Activated B cell treated with CpG ODN at 0.5 μM for 24 hours (primary cell): ENCODE measurements around the gene SLC6A17. TPM values are rescaled to one million over a fixed set of nuclear protein-coding genes. Genes with fewer than 3 reads are reported as not detected.

ENCODE experiments used
- ATAC-seq: fragments of 200-7000 bp; cut with Tn5 transposase; one replicate; pipeline ENCODE4 v1.10.0; 2021; ENCODE audit warnings: low read depth, mild to moderate bottlenecking, moderate library complexity
- CTCF ChIA-PET: fragments of 350-600 bp; sonication (Branson Sonifier 250); formaldehyde crosslinking; loops from one replicate; lab custom pipeline; 2021; ENCODE audit warnings: antibody characterized with exemption; lab: Charles Lee
- POLR2A ChIA-PET: fragments of 350-600 bp; sonication (Branson Sonifier 250); formaldehyde crosslinking; loops from one replicate; lab custom pipeline; 2021; ENCODE audit warnings: antibody characterized with exemption; lab: Charles Lee
- DNase-seq: peaks from one replicate; pipeline ENCODE4 v3.0.0; 2022
- H3K27ac Mint-ChIP-seq: one replicate; pipeline ENCODE4 v1.8.0; 2020; ENCODE audit warnings: mixed read lengths
- H3K27me3 Mint-ChIP-seq: one replicate; pipeline ENCODE4 v1.8.0; 2021; ENCODE audit warnings: mixed read lengths
- H3K36me3 Mint-ChIP-seq: one replicate; pipeline ENCODE4 v1.8.0; 2021; ENCODE audit warnings: low read depth, mixed read lengths
- H3K4me1 Mint-ChIP-seq: one replicate; pipeline ENCODE4 v1.8.0; 2021; ENCODE audit warnings: mixed read lengths
- H3K4me3 Mint-ChIP-seq: one replicate; pipeline ENCODE4 v1.8.0; 2020; ENCODE audit warnings: mild to moderate bottlenecking, mixed read lengths
- H3K9me3 Mint-ChIP-seq: one replicate; pipeline ENCODE4 v1.8.0; 2020; ENCODE audit warnings: mixed read lengths
- intact Hi-C: fragments of 100-400 bp; cut with micrococcal nuclease; formaldehyde crosslinking; loops from one replicate; pipeline ENCODE4 v1.15.1; 2024
- total RNA-seq: library from RNA; stranded (reverse); gene quantifications from 2 replicates; pipeline ENCODE4 v1.2.3, GENCODE V29; 2022
- TF ChIP-seq, protein P1 (sequence below): fragments of 200-600 bp; IDR thresholded peaks from one replicate; pipeline ENCODE4 v1.8.0; 2022; ENCODE audit warnings: antibody characterized with exemption, mild to moderate bottlenecking

Gene SLC6A17
- total RNA-seq, 1 donor from 2014 or later: not detected

DNA sequence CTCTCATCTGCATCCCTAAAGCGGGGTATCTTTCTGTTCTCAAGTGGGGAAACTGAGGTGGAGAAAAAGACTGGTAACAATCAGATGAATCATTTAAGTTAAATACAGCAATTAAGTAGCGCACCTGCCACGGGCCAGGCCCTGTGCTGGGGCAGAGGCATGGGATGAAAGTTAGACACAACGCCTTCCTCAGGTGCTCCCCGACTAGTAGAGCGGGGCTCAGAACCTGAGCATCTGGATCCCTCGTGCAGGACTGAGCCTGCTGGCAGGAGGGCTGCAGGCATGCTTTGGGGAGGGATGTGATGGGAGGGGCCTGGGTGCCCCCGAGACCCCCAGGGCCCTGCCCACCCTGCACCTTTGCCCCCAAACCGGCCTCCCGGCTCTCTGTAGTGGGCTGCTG, 44.9 kb downstream of the SLC6A17 start:
- intact Hi-C loops: loop anchor here (5.0 kb wide), 1 partner anchor 422 kb away; no protein-coding TSS in a partner anchor
- Mint-ChIP-seq H3K36me3 (no peaks in the 10 kb centered on the region), H3K4me1 (peaks cover 3% of the 10 kb centered on the region), H3K27ac (no peak overlapping the region), H3K4me3 (no peak overlapping the region), H3K9me3 (no peaks in the 10 kb centered on the region), H3K27me3 (no peaks in the 10 kb centered on the region)
- TF ChIP-seq, protein P1, sequence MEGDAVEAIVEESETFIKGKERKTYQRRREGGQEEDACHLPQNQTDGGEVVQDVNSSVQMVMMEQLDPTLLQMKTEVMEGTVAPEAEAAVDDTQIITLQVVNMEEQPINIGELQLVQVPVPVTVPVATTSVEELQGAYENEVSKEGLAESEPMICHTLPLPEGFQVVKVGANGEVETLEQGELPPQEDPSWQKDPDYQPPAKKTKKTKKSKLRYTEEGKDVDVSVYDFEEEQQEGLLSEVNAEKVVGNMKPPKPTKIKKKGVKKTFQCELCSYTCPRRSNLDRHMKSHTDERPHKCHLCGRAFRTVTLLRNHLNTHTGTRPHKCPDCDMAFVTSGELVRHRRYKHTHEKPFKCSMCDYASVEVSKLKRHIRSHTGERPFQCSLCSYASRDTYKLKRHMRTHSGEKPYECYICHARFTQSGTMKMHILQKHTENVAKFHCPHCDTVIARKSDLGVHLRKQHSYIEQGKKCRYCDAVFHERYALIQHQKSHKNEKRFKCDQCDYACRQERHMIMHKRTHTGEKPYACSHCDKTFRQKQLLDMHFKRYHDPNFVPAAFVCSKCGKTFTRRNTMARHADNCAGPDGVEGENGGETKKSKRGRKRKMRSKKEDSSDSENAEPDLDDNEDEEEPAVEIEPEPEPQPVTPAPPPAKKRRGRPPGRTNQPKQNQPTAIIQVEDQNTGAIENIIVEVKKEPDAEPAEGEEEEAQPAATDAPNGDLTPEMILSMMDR: no peak
- DNase-seq (no peak), ATAC-seq (no peak)
- CTCF ChIA-PET: interaction anchor here (2.9 to 3.8 kb wide), 2 partner anchors 13 to 265 kb away, joined by 24 to 44 read pairs; partner anchors contain the start of gene KCNC4
- POLR2A ChIA-PET: no interaction called here

DNA sequence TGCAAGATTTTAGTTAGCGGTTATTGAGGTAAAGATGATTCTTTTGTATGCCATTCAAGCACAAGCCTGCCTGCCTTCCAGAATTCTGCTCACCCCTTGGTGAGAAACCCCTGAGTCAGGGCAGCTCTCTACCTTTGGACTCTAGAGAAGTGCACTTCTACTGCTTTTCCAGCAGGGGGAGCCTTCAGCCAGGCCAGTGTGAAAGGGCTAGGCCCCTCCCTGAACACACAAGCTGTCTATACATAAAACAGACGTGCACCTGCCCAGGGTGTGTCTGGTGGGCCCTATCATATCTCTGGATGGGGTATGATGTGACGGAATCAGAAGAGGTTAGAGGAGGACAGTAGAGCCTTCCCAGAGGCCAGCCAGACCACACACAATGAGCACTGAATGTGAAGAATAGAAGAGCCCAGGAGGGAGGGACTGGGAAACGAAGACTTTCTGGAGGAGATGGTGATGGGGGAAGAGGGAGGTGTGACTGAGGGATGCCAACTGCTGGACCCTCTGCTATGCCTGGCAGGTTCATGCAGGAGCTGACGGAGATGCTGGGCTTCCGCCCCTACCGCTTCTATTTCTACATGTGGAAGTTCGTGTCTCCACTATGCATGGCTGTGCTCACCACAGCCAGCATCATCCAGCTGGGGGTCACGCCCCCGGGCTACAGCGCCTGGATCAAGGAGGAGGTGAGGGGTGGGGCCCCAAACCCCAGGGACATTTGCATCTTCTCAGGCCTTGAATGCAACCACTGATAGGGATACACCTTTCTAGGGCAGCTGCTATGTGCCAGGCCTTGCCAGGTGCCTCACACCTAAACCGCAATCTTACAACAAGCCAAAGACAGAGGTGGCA, 46.8 kb downstream of the SLC6A17 start:
- POLR2A ChIA-PET: interaction anchor here (0.6 kb wide), 1 partner anchor 1852 kb away, joined by 5 read pairs; no protein-coding TSS in a partner anchor
- Mint-ChIP-seq H3K4me3 (no peak overlapping the region), H3K4me1 (peaks cover 3% of the 10 kb centered on the region), H3K27me3 (no peaks in the 10 kb centered on the region), H3K9me3 (no peaks in the 10 kb centered on the region), H3K27ac (no peak overlapping the region), H3K36me3 (no peaks in the 10 kb centered on the region)
- DNase-seq: no peak
- TF ChIP-seq, protein P1: peak; percentile 36
- intact Hi-C loops: loop anchor here (1.0 to 5.0 kb wide), 3 partner anchors 263 to 420 kb away; no protein-coding TSS in a partner anchor
- peak; percentile 98 for ATAC-seq
- CTCF ChIA-PET: interaction anchor here (0.8 to 3.8 kb wide), 19 partner anchors 12 to 337 kb away, joined by 3 to 44 read pairs (median 4); partner anchors contain the start of gene KCNC4

DNA sequence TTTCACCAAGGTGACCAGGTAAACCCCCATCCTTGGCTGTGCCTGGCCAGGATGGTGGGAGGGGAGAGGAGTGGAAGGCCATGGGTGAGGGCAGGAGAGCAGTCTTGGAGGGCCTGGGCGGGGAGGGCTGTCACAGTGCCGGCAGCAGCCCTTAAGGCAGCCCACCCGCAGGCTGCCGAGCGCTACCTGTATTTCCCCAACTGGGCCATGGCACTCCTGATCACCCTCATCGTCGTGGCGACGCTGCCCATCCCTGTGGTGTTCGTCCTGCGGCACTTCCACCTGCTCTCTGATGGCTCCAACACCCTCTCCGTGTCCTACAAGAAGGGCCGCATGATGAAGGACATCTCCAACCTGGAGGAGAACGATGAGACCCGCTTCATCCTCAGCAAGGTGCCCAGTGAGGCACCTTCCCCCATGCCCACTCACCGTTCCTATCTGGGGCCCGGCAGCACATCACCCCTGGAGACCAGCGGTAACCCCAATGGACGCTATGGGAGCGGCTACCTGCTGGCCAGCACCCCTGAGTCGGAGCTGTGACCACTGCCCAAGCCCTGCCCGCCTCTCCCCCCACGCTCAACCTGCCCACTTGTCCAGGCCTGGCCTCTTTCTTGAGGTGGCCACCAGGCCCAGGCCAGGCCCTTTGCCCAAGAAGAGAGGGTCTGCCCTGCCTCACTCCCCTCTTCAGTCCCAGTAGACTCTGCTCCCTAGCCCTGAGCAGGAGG, 47.8 kb downstream of the SLC6A17 start:
- H3K4me3 Mint-ChIP-seq: no peak overlapping the region
- H3K4me1 Mint-ChIP-seq: peaks cover 7% of the 10 kb centered on the region
- DNase-seq (no peak), ATAC-seq (no peak)
- no peaks in the 10 kb centered on the region for H3K9me3 Mint-ChIP-seq
- ChIA-PET POLR2A (no interaction called here), CTCF (interaction anchor here (0.9 to 3.8 kb wide), 6 partner anchors 11 to 336 kb away, joined by 3 to 44 read pairs (median 14); partner anchors contain the start of gene KCNC4)
- intact Hi-C loops: loop anchor here (1.0 to 5.0 kb wide), 3 partner anchors 262 to 419 kb away; no protein-coding TSS in a partner anchor
- no peaks in the 10 kb centered on the region for H3K27me3 Mint-ChIP-seq
- H3K36me3 Mint-ChIP-seq: no peaks in the 10 kb centered on the region
- no peak overlapping the region for H3K27ac Mint-ChIP-seq
- TF ChIP-seq, protein P1: no peak

DNA sequence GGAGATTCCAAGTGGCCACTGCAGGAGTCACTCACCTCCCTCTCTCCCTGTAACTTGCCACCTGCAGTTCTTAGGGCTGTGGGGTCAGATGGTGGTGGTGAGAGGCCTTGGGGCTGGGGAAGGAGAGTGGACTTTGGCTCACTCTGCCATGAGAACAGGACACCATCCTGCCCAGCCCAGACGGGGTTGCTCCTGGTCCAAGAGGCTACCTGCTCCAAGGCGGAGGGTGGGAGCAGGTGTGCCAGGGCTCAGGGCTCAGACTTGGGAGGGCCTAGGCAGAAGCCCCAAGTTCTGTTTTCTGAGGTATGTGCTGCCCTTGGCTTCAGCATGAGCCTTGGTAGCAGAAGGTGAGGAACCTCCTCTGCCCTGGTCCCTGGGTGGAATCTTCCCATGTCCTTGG, 48.5 kb downstream of the SLC6A17 start:
- TF ChIP-seq, protein P1: no peak
- Mint-ChIP-seq H3K4me1 (peaks cover 9% of the 10 kb centered on the region), H3K9me3 (no peaks in the 10 kb centered on the region), H3K27ac (no peak overlapping the region), H3K36me3 (no peaks in the 10 kb centered on the region), H3K27me3 (no peaks in the 10 kb centered on the region), H3K4me3 (no peak overlapping the region)
- ChIA-PET CTCF (interaction anchor here (3.8 kb wide), 1 partner anchor 261 kb away, joined by 44 read pairs; no protein-coding TSS in a partner anchor), POLR2A (no interaction called here)
- intact Hi-C loops: loop anchor here (5.0 kb wide), 1 partner anchor 419 kb away; no protein-coding TSS in a partner anchor
- no peak for ATAC-seq
- DNase-seq: no peak
